ENCODE measurements around the gene PRR7. TPM values are rescaled to one million over a fixed set of nuclear protein-coding genes. Genes with fewer than 3 reads are reported as not detected.
A peak's percentile ranks its signal among the peaks of the same experiment; 100 is the strongest.

Gene PRR7
- total and polyA plus RNA-seq, 2 of the 13 experiments (the other 11 are each of a cell fraction or from before 2014, with no cell fraction given) = 4.8 to 5.0 TPM

DNA sequence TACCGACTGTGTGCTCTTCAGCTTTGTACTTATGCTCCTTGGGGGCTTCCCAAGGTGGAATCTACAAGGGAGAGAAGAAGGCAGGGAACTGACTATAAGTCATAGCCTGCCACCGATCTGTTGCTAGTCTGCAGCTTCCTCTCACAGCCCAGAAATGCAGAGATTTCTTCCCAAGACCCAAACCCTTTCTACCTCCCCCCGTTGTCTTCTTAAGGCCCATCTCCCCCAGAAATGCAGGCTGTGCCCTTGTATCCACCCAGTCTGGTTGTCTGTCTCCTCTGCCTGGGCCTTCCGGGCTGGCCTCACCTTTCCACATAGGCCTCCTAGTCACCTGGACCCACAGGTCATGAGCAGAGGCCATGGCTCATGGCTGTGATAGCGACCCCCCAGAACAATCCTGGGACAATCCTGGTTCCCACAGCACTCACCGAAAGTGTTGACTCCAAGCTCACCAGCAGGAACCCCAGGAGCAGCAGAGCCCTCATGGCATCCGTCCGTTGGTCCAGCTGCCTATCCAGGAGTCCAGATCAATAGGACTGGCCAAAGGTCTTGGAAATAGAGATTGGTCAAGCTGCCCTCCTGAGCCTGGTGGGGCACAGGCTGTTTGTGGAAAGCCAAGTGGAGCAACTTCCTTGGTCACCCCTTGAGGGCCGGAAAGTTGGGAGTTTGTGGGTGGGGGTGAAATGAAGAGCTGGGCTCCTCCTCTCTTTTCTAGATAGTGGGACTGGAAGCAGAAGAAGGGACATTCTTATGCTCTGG lies 37.4 kb upstream of the PRR7 start, which contains the start of gene F12 (continued):
- TF ChIP-seq CEBPB (IDR thresholded peaks at IDR 0.05; ENCODE audit: borderline replicate concordance, low read depth, low read length) (peak; percentile 39; the same call in 1 of the 2 replicates), GABPB1 (CRISPR knock-in tag; IDR thresholded peaks at IDR 0.05) (peak; percentile 31; the same call in 1 of the 2 replicates), NR3C1 (CRISPR knock-in tag; IDR thresholded peaks at IDR 0.05) (no peak), EP300 (IDR thresholded peaks at IDR 0.05; ENCODE audit: low read depth in 2 of 2, low read length in 2 of 2) (peak in 1 of 2 experiments; percentile 54; a peak in 1 of 4 replicates), EP300 (CRISPR knock-in tag; IDR thresholded peaks at IDR 0.05; ENCODE audit: borderline replicate concordance) (no peak), KLF6 (CRISPR knock-in tag; IDR thresholded peaks at IDR 0.05) (no peak), BCL6 (CRISPR knock-in tag; IDR thresholded peaks at IDR 0.05) (no peak), CENPX (CRISPR knock-in tag; IDR thresholded peaks at IDR 0.05) (no peak), ZBTB7A (CRISPR knock-in tag; IDR thresholded peaks at IDR 0.05) (no peak; the same call in 1 of the 2 replicates), ZBTB7B (CRISPR knock-in tag; IDR thresholded peaks at IDR 0.05) (no peak), EHMT2 (IDR thresholded peaks at IDR 0.05; ENCODE audit: borderline replicate concordance, low read depth, low read length) (no peak), KDM2A (CRISPR knock-in tag; IDR thresholded peaks at IDR 0.05; ENCODE audit: borderline replicate concordance, low read depth) (no peak), PCBP1 (IDR thresholded peaks at IDR 0.05; ENCODE audit: borderline replicate concordance, low read depth, low read length) (no peak), ADNP (CRISPR knock-in tag; IDR thresholded peaks at IDR 0.05) (no peak), BORCS8-MEF2B (CRISPR knock-in tag; IDR thresholded peaks at IDR 0.05) (no peak)
- TF ChIP-seq, protein P1, sequence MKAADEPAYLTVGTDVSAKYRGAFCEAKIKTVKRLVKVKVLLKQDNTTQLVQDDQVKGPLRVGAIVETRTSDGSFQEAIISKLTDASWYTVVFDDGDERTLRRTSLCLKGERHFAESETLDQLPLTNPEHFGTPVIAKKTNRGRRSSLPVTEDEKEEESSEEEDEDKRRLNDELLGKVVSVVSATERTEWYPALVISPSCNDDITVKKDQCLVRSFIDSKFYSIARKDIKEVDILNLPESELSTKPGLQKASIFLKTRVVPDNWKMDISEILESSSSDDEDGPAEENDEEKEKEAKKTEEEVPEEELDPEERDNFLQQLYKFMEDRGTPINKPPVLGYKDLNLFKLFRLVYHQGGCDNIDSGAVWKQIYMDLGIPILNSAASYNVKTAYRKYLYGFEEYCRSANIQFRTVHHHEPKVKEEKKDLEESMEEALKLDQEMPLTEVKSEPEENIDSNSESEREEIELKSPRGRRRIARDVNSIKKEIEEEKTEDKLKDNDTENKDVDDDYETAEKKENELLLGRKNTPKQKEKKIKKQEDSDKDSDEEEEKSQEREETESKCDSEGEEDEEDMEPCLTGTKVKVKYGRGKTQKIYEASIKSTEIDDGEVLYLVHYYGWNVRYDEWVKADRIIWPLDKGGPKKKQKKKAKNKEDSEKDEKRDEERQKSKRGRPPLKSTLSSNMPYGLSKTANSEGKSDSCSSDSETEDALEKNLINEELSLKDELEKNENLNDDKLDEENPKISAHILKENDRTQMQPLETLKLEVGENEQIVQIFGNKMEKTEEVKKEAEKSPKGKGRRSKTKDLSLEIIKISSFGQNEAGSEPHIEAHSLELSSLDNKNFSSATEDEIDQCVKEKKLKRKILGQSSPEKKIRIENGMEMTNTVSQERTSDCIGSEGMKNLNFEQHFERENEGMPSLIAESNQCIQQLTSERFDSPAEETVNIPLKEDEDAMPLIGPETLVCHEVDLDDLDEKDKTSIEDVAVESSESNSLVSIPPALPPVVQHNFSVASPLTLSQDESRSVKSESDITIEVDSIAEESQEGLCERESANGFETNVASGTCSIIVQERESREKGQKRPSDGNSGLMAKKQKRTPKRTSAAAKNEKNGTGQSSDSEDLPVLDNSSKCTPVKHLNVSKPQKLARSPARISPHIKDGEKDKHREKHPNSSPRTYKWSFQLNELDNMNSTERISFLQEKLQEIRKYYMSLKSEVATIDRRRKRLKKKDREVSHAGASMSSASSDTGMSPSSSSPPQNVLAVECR (CRISPR knock-in tag; IDR thresholded peaks at IDR 0.05; ENCODE audit: borderline replicate concordance) = peak; percentile 42; the same call in 1 of the 2 replicates
- TF ChIP-seq, protein P2, sequence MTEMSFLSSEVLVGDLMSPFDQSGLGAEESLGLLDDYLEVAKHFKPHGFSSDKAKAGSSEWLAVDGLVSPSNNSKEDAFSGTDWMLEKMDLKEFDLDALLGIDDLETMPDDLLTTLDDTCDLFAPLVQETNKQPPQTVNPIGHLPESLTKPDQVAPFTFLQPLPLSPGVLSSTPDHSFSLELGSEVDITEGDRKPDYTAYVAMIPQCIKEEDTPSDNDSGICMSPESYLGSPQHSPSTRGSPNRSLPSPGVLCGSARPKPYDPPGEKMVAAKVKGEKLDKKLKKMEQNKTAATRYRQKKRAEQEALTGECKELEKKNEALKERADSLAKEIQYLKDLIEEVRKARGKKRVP (CRISPR knock-in tag; IDR thresholded peaks at IDR 0.05) = 0 out of 4 replicates have a peak, but pooled peaks of 1 of the 2 experiments have one; percentile 15
- TF ChIP-seq, protein P3, sequence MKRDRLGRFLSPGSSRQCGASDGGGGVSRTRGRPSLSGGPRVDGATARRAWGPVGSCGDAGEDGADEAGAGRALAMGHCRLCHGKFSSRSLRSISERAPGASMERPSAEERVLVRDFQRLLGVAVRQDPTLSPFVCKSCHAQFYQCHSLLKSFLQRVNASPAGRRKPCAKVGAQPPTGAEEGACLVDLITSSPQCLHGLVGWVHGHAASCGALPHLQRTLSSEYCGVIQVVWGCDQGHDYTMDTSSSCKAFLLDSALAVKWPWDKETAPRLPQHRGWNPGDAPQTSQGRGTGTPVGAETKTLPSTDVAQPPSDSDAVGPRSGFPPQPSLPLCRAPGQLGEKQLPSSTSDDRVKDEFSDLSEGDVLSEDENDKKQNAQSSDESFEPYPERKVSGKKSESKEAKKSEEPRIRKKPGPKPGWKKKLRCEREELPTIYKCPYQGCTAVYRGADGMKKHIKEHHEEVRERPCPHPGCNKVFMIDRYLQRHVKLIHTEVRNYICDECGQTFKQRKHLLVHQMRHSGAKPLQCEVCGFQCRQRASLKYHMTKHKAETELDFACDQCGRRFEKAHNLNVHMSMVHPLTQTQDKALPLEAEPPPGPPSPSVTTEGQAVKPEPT (CRISPR knock-in tag; IDR thresholded peaks at IDR 0.05; ENCODE audit: low read depth) = no peak
- TF ChIP-seq, protein P4, sequence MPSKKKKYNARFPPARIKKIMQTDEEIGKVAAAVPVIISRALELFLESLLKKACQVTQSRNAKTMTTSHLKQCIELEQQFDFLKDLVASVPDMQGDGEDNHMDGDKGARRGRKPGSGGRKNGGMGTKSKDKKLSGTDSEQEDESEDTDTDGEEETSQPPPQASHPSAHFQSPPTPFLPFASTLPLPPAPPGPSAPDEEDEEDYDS (CRISPR knock-in tag; IDR thresholded peaks at IDR 0.05) = no peak

All from HepG2 (cell line).